ENCODE measurements around the gene ACSM5.
"Not testable (repeated sequence)": the region's sequence is repeated elsewhere in the genome, so short reads cannot be mapped to it uniquely, and the experiment has no call there.

ACSM5 gene

DNA sequence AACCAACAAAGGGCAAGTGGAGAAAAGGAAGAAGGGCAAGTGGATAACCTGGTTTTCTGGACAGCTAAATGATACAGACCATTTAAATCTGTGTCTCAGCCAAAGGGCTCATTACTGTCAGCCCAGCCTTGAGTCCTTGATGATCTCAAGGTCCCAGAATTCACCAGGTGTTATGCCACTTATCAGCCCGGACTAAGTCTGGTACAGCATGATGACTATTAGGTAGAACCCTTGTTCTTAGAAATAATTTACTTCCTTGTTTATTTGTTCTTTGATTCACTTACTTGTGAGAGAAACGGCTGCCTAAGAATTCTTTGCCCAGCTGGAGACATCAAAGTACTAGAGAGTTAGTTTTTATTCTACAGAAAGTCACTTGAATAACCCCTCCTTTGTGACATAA, 8.3 kb upstream of the ACSM5 start:
- no peak for DNase-seq

DNA sequence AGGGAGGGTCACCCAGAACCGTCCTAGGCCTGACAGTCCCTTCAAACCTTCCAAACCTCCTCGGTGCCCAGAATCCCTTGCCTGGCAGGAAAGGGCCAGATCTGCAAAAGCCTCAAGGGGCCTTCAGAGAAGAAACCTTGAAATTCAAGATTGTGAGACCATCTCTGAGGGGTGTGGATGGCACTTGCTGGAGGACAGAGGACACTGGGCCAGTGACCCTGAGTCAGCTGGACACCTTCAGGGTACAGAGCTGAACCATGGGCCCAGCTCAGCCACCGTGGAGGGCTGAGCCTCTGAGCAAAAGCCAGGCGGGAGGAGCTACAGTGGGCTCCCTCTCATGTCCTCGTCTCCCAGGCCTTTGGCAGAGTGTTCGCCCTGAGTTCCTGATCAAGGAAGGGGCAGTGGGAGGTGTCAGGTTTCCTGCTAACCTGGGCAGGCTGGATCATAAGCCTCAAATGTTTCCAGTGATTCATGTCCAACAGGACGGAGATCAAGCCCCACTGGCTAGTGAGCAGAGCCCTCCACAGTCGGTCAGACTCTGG, 7.8 kb upstream of the ACSM5 start:
- no peak for DNase-seq

DNA sequence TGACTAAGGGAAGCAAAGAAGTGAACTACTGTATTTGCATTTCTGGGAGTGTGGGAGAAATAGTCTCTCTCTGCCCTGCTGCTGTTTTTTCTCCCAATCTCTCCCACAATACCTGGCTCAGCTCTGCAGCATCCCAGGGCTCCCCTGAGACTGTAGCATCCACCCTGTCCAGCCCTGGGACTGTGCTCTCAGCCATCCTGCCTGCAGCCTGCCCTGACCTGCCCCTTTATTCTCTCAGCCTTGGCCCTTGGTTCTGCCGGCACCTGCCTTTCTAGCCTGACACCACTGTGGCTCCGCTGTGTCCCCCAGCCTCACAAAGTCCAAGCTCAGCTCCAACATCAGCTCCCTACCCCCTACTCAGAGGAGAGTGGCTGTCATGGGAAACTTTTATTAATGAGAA, 6.7 kb upstream of the ACSM5 start:
- DNase-seq = no peak

- DNase-seq = no peak
These were observed 4.7 kb upstream of the ACSM5 start, which contains the start of gene PDILT for GRCh38 chr16:20404637-20405036. Gene PDILT, minus strand, starts transcription at chr16:20404737. Its CDS starts 5,437 bp downstream, at chr16:20399300.

- DNase-seq = no peak
These were observed 888 bp downstream of the ACSM5 start for GRCh38 chr16:20410121-20410723.

DNA sequence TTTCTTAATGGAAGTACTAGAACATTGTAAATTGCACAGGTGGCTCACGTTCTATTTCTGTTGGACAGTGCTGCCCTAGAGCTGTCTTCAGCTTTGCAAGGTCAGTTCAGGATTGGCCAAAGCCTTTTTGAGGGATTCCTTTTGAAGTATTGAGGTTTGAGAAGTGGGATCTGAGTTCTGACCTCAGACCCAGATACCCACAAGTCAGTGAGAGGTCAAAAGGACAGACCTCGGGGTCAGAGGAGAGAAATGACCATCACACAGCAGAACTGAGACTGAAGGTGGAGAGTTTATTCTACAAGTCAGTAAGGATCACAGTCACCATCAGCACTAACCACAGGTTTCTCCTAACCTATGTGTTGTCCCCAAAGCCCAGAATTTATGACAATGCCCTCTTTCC, 1.7 kb downstream of the ACSM5 start:
- no peak for DNase-seq

DNA sequence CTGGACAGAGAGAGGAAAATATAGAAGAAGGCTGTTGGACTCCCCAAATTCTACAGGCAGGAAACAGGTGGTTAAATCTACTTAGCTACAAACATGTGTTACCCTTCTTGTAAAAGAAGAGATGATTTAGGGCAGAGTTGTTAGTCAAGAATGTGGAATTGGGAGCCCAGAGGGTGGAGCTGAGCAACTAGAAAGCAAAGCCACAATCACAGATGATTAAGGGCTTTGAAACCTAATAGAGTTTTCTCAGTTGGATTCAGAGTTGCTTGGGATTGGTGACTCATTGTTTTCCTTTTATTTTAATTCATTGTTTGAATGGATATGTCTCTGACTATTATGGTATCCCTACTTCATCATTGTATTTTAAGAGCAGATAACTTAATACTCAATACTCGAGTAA, 6.2 kb downstream of the ACSM5 start:
- DNase-seq = no peak

- DNase-seq = not testable (repeated sequence)
These were observed 9.8 kb downstream of the ACSM5 start for GRCh38 chr16:20419093-20419492.

- DNase-seq = not testable (repeated sequence)
These were observed 12.4 kb downstream of the ACSM5 start for GRCh38 chr16:20421748-20422147.

- not testable (repeated sequence) for DNase-seq
These were observed 14.4 kb downstream of the ACSM5 start for GRCh38 chr16:20423772-20424128.

- DNase-seq = no peak
These were observed 15.0 kb downstream of the ACSM5 start for GRCh38 chr16:20424129-20424866.

- not testable (repeated sequence) for DNase-seq
These were observed 18.1 kb downstream of the ACSM5 start for GRCh38 chr16:20427401-20427797.

- not testable (repeated sequence) for DNase-seq
These were observed 20.2 kb downstream of the ACSM5 start for GRCh38 chr16:20429499-20429898.

DNA sequence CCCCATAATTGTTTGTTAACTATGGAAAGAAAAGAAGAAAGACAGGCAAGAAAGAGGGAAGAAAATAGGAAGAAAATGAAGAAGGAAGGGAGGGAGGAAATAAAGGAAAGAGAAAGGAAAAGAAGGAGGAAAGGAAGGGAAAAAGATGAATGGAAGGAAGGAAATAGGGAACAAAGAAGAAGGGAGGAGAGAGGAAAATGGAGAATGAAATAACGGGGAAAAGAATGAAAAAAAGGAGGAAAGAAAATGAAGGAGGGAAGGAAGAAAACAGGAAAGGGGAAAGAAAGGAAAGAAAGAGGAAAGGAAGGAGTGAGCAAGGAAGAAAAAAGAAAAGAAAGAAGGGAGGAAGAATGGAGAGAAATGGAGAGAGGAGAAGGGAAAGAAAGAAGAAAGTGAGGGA, 21.1 kb downstream of the ACSM5 start:
- not testable (repeated sequence) for DNase-seq

GRCh38 chr16:20430948-20431347, 21.6 kb downstream of the ACSM5 start:
- DNase-seq = no peak

DNA sequence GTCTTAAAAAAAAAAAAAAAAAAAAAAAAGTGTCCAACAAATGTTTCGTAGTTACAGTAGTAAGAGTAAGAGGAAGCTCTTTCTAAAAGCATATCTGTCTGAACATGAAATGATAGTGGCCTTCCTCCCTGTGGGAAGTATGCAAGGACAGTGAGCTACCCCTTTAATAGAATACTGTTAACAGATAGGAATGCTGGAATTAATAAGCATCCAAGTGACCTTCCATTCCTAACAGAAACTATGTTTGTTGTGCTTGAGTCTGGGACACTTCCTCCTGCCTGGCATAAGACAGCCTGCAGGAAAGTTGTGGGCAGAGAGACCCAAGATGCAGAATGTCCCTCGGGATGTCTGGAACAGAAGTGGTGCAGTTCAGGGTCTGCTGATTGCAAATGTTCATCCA, 29.6 kb downstream of the ACSM5 start:
- not testable (repeated sequence) for DNase-seq

GRCh38 chr16:20439820-20440231, 30.5 kb downstream of the ACSM5 start:
- not testable (repeated sequence) for DNase-seq

GRCh38 chr16:20440731-20441130, 31.4 kb downstream of the ACSM5 start:
- not testable (repeated sequence) for DNase-seq

DNA sequence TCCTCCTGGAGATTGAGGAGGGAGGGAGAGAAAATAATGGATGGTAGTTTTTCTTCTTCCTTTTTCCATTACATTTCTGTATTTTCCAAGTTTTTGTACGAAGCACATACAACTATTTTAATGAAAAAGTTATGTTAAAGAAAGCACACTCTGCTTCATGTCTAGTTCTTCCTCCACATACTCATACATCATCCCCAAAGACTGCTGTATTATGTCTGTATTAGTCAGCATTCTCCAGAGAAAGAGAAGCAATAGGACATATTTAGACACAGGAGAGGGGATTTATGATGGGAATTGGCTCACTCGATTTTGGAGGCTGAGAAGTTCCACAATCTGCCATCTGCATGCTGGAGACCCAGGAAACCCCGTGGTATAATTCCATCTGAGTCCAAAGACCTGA, 31.9 kb downstream of the ACSM5 start:
- DNase-seq = no peak

GRCh38 chr16:20441859-20442258, 32.5 kb downstream of the ACSM5 start:
- not testable (repeated sequence) for DNase-seq

DNA sequence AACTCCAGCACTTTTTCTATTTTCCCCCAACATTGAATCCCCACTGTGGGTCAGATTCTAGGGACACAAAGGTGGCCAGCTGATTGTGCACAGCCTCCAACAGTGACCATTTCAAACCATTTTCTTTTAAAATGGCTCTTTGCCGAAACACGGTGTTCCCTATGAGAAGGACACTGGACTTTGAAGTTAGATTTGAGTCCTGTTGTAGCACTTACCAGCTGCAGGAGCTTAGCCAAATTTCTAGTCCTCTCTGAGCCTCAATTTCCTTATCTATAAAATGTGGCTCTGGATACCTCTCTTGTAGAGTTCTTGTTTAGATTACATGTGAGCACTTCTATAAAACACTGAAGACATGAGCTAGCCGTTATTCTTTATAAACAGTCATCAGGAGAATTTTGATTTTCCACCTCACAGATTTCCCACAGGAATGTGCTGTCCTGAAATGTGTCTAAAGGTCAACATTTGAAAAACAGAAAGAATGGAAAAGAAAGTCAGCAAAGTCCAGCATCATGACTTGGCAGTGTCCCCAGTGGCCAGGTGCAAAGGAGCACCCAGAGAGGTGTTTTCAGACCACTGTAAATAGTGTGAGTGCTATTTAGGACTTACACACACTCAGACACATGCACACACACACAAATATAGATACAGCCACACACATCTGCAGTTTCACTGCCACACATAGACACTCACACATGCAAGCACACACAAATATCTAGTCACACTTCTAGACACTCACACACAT, 37.5 kb downstream of the ACSM5 start:
- DNase-seq = not testable (repeated sequence)

- DNase-seq = not testable (repeated sequence)
These were observed 42.0 kb downstream of the ACSM5 start, which contains the start of gene ACSM2A for GRCh38 chr16:20451364-20451763. Gene ACSM2A, plus strand, starts transcription at chr16:20451521. Its CDS starts 8,594 bp downstream, at chr16:20460115.

DNA sequence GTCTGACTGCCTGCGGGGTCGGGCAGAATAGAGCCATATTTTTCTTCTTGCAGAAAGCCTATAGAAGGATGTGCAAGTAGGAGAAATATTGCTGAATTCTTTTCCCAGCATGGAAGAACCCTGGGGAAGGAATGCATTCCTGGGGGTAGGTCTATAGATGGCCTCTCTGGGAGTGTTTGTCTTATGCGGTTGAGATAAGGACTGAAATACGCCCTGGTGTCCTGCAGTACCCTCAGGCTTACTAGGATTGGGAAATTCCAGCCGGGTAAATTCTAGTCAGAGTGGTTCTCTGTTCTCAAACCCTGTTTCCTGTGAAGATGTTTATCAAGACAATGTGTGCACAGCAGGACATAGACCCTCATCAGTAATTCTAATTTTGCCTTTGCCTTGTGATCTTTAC, 44.3 kb downstream of the ACSM5 start:
- DNase-seq = not testable (repeated sequence)
